ENCODE results near the gene NREP.

Gene NREP

DNA sequence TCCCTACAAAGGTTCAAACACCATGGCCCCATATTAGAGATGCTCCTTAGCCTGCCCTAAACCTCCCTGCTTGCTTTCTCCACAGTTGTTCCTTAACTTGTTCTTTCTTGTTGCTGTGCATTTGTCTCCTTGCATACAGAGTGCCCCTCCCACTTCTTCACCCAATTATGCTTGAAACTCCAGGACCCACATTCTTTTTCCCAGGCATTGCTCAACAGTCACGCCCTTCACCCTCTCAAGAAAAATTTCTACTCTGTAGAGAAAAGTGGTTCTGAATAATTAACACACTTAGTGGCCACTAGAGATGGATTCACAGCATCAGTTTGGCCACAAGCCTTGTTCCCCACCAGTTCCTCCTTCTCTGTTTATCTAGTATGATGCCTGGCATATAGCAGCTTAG lies 57.7 kb downstream of the NREP start:
- no peak overlapping the region for H3K4me2 ChIP-seq (ENCODE audit: low read length)
- peaks cover 13% of the 10 kb centered on the region for H3K4me1 ChIP-seq (ENCODE audit: low read length)
- H3K9me3 ChIP-seq (ENCODE audit: insufficient read depth, low read length), result no peaks in the 10 kb centered on the region
- H3K36me3 ChIP-seq (replicated peaks; ENCODE audit: low read depth, low read length), result no peaks in the 10 kb centered on the region
- no peak overlapping the region for H3K27ac ChIP-seq (ENCODE audit: low read length)
- H3K27me3 ChIP-seq (ENCODE audit: low read depth, low read length), result no peaks in the 10 kb centered on the region
- no peak overlapping the region for H2AFZ ChIP-seq (ENCODE audit: low read depth, low read length)
- no peak for TF ChIP-seq EZH2phosphoT487 (IDR thresholded peaks at IDR 0.05; ENCODE audit: low read depth)
- TF ChIP-seq, protein P1, sequence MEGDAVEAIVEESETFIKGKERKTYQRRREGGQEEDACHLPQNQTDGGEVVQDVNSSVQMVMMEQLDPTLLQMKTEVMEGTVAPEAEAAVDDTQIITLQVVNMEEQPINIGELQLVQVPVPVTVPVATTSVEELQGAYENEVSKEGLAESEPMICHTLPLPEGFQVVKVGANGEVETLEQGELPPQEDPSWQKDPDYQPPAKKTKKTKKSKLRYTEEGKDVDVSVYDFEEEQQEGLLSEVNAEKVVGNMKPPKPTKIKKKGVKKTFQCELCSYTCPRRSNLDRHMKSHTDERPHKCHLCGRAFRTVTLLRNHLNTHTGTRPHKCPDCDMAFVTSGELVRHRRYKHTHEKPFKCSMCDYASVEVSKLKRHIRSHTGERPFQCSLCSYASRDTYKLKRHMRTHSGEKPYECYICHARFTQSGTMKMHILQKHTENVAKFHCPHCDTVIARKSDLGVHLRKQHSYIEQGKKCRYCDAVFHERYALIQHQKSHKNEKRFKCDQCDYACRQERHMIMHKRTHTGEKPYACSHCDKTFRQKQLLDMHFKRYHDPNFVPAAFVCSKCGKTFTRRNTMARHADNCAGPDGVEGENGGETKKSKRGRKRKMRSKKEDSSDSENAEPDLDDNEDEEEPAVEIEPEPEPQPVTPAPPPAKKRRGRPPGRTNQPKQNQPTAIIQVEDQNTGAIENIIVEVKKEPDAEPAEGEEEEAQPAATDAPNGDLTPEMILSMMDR (IDR thresholded peaks at IDR 0.05; ENCODE audit: low read depth, low read length), result no peak
- H3K9ac ChIP-seq (ENCODE audit: low read length), result no peak overlapping the region
- H4K20me1 ChIP-seq (ENCODE audit: insufficient read depth, low read length), result no peaks in the 10 kb centered on the region
- H3K4me3 ChIP-seq (ENCODE audit: low read length), result no peak overlapping the region
- H3K79me2 ChIP-seq (ENCODE audit: low read length), result no peaks in the 10 kb centered on the region

DNA sequence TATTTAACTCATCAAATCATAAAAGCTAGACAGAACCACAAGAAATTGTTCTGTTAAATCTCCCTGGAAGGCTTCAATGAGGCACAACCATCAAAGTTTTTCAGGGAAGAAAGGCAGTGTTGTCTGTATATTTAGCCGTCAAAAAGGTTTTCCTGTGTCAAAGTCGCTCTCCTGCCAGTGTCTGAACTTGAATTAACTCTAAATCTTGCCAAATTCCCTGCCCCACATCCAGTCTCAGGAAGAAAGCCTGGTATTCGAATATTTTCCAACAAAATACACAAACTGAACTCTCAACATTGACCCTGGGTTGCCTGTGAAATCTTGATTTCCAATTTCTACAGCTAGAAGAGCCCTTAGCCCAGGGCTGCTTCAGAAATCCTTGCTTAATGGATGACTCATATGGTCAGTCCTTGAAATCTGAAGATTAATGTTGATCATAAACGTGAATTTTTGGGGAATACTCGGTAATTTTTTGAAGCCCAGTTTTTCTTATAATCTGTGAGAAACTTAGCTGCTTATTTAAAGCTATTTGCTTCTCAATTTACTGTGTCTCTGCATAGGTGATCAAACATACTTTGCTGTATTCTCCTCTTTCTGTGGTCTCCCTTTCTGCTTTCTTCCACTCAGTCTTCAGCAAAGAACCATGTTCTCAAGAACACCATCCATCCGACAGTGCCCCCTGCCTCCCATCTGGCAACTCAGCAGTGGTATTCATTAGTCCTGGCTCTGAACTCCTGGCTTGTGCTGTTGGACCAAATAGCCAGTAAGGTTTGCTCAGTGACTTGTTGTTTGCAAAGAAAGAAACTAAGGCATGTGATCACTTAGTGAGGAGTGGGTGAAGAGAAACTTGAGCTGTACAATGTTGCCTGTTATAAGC lies 58.9 kb downstream of the NREP start:
- Histone ChIP-seq H3K4me2 (ENCODE audit: low read length) (no peak overlapping the region), H3K4me3 (ENCODE audit: low read length) (no peak overlapping the region), H3K9me3 (ENCODE audit: insufficient read depth, low read length) (no peaks in the 10 kb centered on the region), H3K9ac (ENCODE audit: low read length) (no peak overlapping the region), H4K20me1 (ENCODE audit: insufficient read depth, low read length) (no peaks in the 10 kb centered on the region), H2AFZ (ENCODE audit: low read depth, low read length) (no peak overlapping the region), H3K79me2 (ENCODE audit: low read length) (no peaks in the 10 kb centered on the region), H3K27me3 (ENCODE audit: low read depth, low read length) (no peaks in the 10 kb centered on the region), H3K36me3 (replicated peaks; ENCODE audit: low read depth, low read length) (no peaks in the 10 kb centered on the region), H3K27ac (ENCODE audit: low read length) (no peak overlapping the region), H3K4me1 (ENCODE audit: low read length) (peaks cover 3% of the 10 kb centered on the region)
- TF ChIP-seq EZH2phosphoT487 (IDR thresholded peaks at IDR 0.05; ENCODE audit: low read depth), result no peak
- TF ChIP-seq, protein P1 (IDR thresholded peaks at IDR 0.05; ENCODE audit: low read depth, low read length), result 0 out of 2 replicates have a peak, but pooled peaks have one; percentile 30

DNA sequence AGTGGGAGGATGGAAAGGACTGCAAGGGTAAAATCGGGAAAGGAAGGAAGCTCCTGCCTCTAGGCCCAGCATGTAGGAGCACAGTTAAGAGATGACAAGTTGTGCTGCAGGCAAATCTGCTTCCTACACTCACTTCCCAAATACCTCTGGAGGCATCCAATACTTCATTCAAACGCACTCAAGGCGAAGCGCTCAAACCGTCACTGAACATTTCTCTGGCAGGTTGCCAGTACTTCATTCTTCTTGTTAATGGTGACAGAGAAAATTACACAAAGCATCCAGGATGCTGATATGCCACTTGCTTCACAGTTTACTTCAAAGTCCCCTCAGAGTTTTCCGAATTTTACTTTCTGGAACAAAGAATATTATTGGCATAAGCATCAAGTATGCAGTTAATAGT lies 59.8 kb downstream of the NREP start:
- no peak overlapping the region for H3K9ac ChIP-seq (ENCODE audit: low read length)
- H2AFZ ChIP-seq (ENCODE audit: low read depth, low read length), result no peak overlapping the region
- no peaks in the 10 kb centered on the region for H4K20me1 ChIP-seq (ENCODE audit: insufficient read depth, low read length)
- no peaks in the 10 kb centered on the region for H3K4me1 ChIP-seq (ENCODE audit: low read length)
- no peaks in the 10 kb centered on the region for H3K36me3 ChIP-seq (replicated peaks; ENCODE audit: low read depth, low read length)
- H3K9me3 ChIP-seq (ENCODE audit: insufficient read depth, low read length), result no peaks in the 10 kb centered on the region
- no peaks in the 10 kb centered on the region for H3K79me2 ChIP-seq (ENCODE audit: low read length)
- H3K27me3 ChIP-seq (ENCODE audit: low read depth, low read length), result no peaks in the 10 kb centered on the region
- no peak overlapping the region for H3K27ac ChIP-seq (ENCODE audit: low read length)
- TF ChIP-seq EZH2phosphoT487 (IDR thresholded peaks at IDR 0.05; ENCODE audit: low read depth), result no peak
- TF ChIP-seq, protein P1 (IDR thresholded peaks at IDR 0.05; ENCODE audit: low read depth, low read length), result no peak
- no peak overlapping the region for H3K4me3 ChIP-seq (ENCODE audit: low read length)
- no peak overlapping the region for H3K4me2 ChIP-seq (ENCODE audit: low read length)

DNA sequence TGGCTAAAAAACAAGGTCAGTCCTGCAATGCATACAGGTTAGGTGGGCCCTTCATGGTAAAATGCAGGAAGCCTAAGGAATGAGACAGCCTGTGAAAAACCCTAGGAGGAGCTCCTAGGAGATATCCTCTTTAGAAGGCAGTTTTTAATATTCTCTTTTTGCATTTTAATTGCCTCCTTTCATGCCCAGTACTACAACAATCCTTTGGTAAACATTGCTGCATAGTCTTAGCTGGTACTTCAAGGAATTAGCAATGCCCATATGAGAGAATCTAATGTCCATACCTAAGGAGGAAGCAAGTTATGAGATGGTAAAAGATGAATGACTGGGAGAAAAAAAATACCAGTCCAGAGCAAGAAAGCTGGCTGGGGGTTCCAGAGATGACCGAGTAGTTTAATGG lies 61.0 kb downstream of the NREP start:
- no peak overlapping the region for H3K4me3 ChIP-seq (ENCODE audit: low read length)
- TF ChIP-seq, protein P1 (IDR thresholded peaks at IDR 0.05; ENCODE audit: low read depth, low read length), result no peak
- no peak for TF ChIP-seq EZH2phosphoT487 (IDR thresholded peaks at IDR 0.05; ENCODE audit: low read depth)
- no peak overlapping the region for H2AFZ ChIP-seq (ENCODE audit: low read depth, low read length)
- no peaks in the 10 kb centered on the region for H4K20me1 ChIP-seq (ENCODE audit: insufficient read depth, low read length)
- no peak overlapping the region for H3K9ac ChIP-seq (ENCODE audit: low read length)
- H3K27ac ChIP-seq (ENCODE audit: low read length), result no peak overlapping the region
- H3K36me3 ChIP-seq (replicated peaks; ENCODE audit: low read depth, low read length), result no peaks in the 10 kb centered on the region
- H3K4me1 ChIP-seq (ENCODE audit: low read length), result no peaks in the 10 kb centered on the region
- H3K79me2 ChIP-seq (ENCODE audit: low read length), result no peaks in the 10 kb centered on the region
- no peaks in the 10 kb centered on the region for H3K9me3 ChIP-seq (ENCODE audit: insufficient read depth, low read length)
- H3K27me3 ChIP-seq (ENCODE audit: low read depth, low read length), result no peaks in the 10 kb centered on the region
- H3K4me2 ChIP-seq (ENCODE audit: low read length), result no peak overlapping the region
